Kidney (tissue), 14 donors: ENCODE measurements around the gene IDUA. TPM values are rescaled to one million over a fixed set of nuclear protein-coding genes. Genes with fewer than 3 reads are reported as not detected.

Experiments used
- DNase-seq, 5 donors: peaks; one replicate each; pipeline ENCODE4 v3.0.0-alpha.2; 2013 to 2020
- FAIRE-seq: peaks from 2 replicates; lab custom pipeline; 2012; peaks lifted over from hg19 to GRCh38; lab: Jason Lieb, UNC
- H3K27ac ChIP-seq, 2 donors: one replicate each; pipeline ENCODE4 v1.7.0; 2013; ENCODE audit warnings: low read depth in 2 of 2, low read length in 2 of 2, inconsistent platforms in 1 of 2
- H3K27me3 ChIP-seq: one replicate; pipeline ENCODE4 v1.7.1; 2013; ENCODE audit warnings: low read length, inconsistent platforms; ENCODE audit not compliant: control insufficient read depth, insufficient read depth
- H3K36me3 ChIP-seq, 3 donors: one replicate each; pipeline versions ENCODE4 v1.7.0 to v1.7.1; 2013; ENCODE audit warnings: low read length in 3 of 3, control low read depth in 1 of 3, inconsistent platforms in 1 of 3; ENCODE audit not compliant: insufficient read depth in 3 of 3, control insufficient read depth in 2 of 3
- H3K4me1 ChIP-seq, 3 donors: one replicate each; pipeline versions ENCODE4 v1.7.0 to v1.7.1; 2013; ENCODE audit warnings: low read length in 3 of 3, inconsistent platforms in 1 of 3, low read depth in 1 of 3; ENCODE audit not compliant: control insufficient read depth in 2 of 3, insufficient read depth in 2 of 3
- H3K4me3 ChIP-seq, 3 donors: one replicate each; pipeline versions ENCODE4 v1.7.0 to v1.8.1; 2013; ENCODE audit warnings: low read length in 3 of 3, control low read depth in 1 of 3, inconsistent platforms in 1 of 3
- H3K9ac ChIP-seq, 3 donors: one replicate each; pipeline versions ENCODE4 v1.7.0 to v1.7.1; 2013; ENCODE audit warnings: low read length in 3 of 3, control low read depth in 1 of 3, inconsistent platforms in 1 of 3
- H3K9me3 ChIP-seq, 3 donors: one replicate each; pipeline versions ENCODE4 v1.7.0 to v1.7.1; 2013; ENCODE audit warnings: low read length in 3 of 3, control low read depth in 1 of 3, inconsistent platforms in 1 of 3; ENCODE audit not compliant: control insufficient read depth in 2 of 3, insufficient read depth in 1 of 3
- intact Hi-C: fragments of 100-400 bp; cut with DNase I; formaldehyde crosslinking; loops from one replicate; pipeline ENCODE4 v1.11.1; 2022
- polyA plus RNA-seq: library from polyadenylated mRNA; stranded (reverse); fragments of 350-450 nt; fragmentation: Illumina TruSeq; extraction: RNeasy Lipid Tissue Mini Kit (QIAGEN cat#74804); gene quantifications from one replicate; pipeline ENCODE4 v1.2.3, GENCODE V29; 2014; ENCODE audit warnings: low read depth, low replicate concordance; ENCODE audit not compliant: insufficient read depth
- total RNA-seq: library from RNA; stranded (reverse); fragmentation: NEBNext Ultra II Directional; extraction: Animal tissue kit (Norgen Biotek cat#: 25700); gene quantifications from one replicate; pipeline ENCODE4 v1.2.1, GENCODE V29; 2021
- TF ChIP-seq, protein P1 (sequence below): IDR thresholded peaks from 3 replicates; pipeline ENCODE4 v1.5.1; 2012; ENCODE audit warnings: mild to moderate bottlenecking, moderate library complexity, borderline replicate concordance; ENCODE audit not compliant: insufficient read depth; ENCODE audit errors: extremely low read depth
- donor health status: control.
- donor health status: control.
- donor health status: control.
- donor health status: control.
- donor health status: control.
- donor health status: DM: yes; HTN: yes; CAD: no.
- donor health status: Normal renal cell carcinoma (clear cell type).

IDUA gene
- total and polyA plus RNA-seq, 2 donors from 2014 or later, result 11.9 to 58.5 TPM

DNA sequence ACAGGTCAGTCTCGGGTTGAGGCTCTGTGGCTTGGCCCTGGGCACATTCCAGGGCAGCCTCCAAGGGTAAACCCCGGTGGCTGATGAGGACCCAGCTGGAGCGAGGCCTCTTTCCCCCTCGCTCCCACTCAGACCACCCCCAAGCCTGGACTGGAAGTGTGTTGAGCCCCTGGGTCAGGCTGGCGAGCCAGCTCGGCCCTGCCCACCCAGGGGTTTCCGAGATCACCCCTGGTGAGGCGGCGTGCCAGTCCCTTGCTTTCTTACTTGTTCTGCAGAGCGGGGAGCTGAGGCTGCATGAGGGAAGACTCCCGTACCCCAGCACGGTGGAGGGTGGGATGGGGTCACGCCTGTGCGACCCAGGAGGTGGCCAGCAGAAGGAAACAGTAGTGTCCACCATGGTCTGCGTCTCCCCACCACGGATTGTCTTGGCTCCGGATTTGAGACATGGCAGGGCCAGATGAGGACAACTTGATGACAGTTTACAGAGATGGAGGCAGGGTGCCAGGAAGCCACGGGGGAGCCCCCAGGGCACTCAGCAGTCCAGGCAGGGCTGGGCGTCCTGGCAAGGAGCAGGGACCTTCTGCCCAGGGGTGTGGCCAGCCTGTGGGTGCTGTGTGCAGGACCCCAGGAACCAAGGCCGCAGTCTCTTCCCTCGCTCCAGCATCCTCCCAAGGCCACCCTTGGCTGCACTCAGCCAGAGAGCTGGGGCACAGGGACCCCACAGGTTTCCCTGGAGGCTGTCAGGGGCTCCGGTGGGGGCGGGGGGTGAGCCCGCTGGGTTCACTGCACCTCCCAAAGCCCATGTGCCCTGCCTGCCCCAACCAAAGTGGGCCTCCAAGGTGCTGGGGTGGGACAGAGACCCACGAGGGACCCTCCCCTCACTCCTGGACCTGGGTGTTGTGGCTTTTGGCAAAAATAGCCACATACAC, 18.0 kb downstream of the IDUA start:
- H3K9ac ChIP-seq, result no peak overlapping the region
- H3K36me3 ChIP-seq, result no peaks in the 10 kb centered on the region
- H3K27ac ChIP-seq, result no peak overlapping the region
- FAIRE-seq, result no peak
- no peaks in the 10 kb centered on the region for H3K9me3 ChIP-seq
- H3K27me3 ChIP-seq, result peaks cover 13% of the 10 kb centered on the region
- TF ChIP-seq, protein P1, sequence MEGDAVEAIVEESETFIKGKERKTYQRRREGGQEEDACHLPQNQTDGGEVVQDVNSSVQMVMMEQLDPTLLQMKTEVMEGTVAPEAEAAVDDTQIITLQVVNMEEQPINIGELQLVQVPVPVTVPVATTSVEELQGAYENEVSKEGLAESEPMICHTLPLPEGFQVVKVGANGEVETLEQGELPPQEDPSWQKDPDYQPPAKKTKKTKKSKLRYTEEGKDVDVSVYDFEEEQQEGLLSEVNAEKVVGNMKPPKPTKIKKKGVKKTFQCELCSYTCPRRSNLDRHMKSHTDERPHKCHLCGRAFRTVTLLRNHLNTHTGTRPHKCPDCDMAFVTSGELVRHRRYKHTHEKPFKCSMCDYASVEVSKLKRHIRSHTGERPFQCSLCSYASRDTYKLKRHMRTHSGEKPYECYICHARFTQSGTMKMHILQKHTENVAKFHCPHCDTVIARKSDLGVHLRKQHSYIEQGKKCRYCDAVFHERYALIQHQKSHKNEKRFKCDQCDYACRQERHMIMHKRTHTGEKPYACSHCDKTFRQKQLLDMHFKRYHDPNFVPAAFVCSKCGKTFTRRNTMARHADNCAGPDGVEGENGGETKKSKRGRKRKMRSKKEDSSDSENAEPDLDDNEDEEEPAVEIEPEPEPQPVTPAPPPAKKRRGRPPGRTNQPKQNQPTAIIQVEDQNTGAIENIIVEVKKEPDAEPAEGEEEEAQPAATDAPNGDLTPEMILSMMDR, result no peak
- H3K4me1 ChIP-seq, result peaks cover 0 to 11% (median 0%) of the 10 kb centered on the region in 3 donors
- no peak overlapping the region for H3K4me3 ChIP-seq
- intact Hi-C loops, result no loop called here
- no peak for DNase-seq

DNA sequence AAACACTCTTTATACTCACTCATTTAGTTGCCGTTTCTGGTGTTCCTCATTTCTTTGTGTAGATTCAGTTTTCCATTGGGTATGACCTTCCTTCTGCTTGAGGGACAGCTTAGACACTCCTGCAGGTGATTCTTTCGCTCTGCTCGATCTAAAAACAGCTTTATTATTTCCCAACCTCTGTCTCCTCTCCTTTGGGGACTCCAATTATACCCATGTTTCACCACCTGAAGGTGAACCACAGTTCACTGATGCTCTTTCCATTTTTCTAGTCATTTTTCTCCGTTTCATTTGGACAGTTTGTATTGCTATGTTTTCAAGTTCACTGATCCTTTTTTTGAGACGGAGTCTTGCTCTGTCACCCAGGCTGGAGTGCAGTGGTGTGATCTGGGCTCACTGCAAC, 20.0 kb downstream of the IDUA start:
- DNase-seq, result no peak
- intact Hi-C loops, result no loop called here
- FAIRE-seq, result no peak
- peaks cover 0 to 15% (median 0%) of the 10 kb centered on the region in 3 donors for H3K4me1 ChIP-seq
- H3K27me3 ChIP-seq, result peaks cover 9% of the 10 kb centered on the region
- H3K9me3 ChIP-seq, result no peaks in the 10 kb centered on the region
- H3K4me3 ChIP-seq, result no peak overlapping the region
- TF ChIP-seq, protein P1, result no peak
- no peak overlapping the region for H3K9ac ChIP-seq
- no peak overlapping the region for H3K27ac ChIP-seq
- no peaks in the 10 kb centered on the region for H3K36me3 ChIP-seq

DNA sequence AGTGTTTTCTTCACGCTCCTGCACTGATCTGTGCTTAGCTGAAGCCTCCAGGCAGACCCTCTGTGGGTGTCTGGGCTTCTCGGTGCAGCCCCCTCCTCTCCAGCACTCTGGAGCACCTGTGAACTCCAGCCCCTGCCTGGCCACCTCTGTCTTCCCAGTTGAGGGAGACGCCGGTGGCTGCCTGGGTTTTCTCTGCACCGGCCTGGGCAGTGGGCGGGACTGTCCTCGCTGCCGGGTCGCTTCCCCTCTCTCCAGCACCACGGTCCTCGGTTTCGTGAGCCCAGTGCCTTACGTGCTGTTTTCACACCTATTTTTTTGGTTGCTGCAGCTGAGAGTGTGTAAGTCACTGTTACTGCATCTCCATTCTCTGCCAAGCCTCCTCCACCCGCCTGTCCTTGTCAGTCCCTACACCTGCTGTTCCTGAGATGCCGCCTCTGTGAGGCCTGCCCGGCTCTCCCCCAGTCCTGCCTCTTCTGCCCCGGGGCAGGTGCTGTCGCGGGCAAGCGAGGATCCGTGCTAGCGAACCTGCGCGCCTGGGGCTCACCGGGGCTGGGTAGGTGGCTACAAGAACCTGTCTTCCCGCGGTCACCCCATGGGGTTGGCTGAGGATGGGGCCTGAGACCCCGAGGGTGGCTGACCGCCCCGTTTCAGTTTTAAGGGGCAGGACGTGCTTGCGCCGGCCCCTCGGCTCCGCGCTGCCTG, 22.1 kb downstream of the IDUA start:
- peaks cover 2% of the 10 kb centered on the region for H3K27me3 ChIP-seq
- TF ChIP-seq, protein P1, result no peak
- H3K9ac ChIP-seq, result peak overlapping the region in 2 of 3 donors; percentile 68 to 69
- H3K36me3 ChIP-seq, result peaks cover 0 to 5% (median 0%) of the 10 kb centered on the region in 3 donors
- DNase-seq (peak in 2 of 5 donors; percentile 90), FAIRE-seq (no peak)
- H3K4me3 ChIP-seq, result peak overlapping the region; percentile 16 to 63 (median 48)
- H3K27ac ChIP-seq, result no peak overlapping the region
- intact Hi-C loops, result no loop called here
- H3K9me3 ChIP-seq, result no peaks in the 10 kb centered on the region
- peaks cover 0 to 13% (median 0%) of the 10 kb centered on the region in 3 donors for H3K4me1 ChIP-seq
